Adrenal gland (tissue), 5 donors: ENCODE results near the gene IL6R.

Source experiments
- CTCF ChIP-seq, 6 experiments: fragments of 450-650 bp in 4 of 6; fragments of 200-600 bp in 2 of 6; sonication (generic) in 1 of 6; IDR thresholded peaks; 1 replicate in 5 of 6; 2 replicates in 1 of 6; pipeline versions ENCODE4 v1.5.1 to v1.8.0; 2016 to 2021; ENCODE audit warnings: antibody characterized with exemption in 6 of 6, mild to moderate bottlenecking in 2 of 6, moderate library complexity in 1 of 6
- POLR2A ChIP-seq, 2 donors: fragments of 450-650 bp; IDR thresholded peaks; one replicate each; pipeline ENCODE4 v1.6.1; 2017; ENCODE audit warnings: antibody characterized with exemption in 2 of 2, mild to moderate bottlenecking in 2 of 2, moderate library complexity in 1 of 2
- donor health status: DM: no; HTN: no; CAD: no.

- TF ChIP-seq CTCF (IDR thresholded peaks at IDR 0.05) (peak in 3 of 6 experiments; percentile 13 to 27 (median 25)), POLR2A (IDR thresholded peaks at IDR 0.05) (no peak)
Measured at GRCh38 chr1:154478639-154479038, 73.5 kb downstream of the IL6R start.
